Naive B cell (primary cell): Measurements from ENCODE around the gene FRRS1. TPM values are rescaled to one million over a fixed set of nuclear protein-coding genes. Genes with fewer than 3 reads are reported as not detected.

ENCODE experiments used
- ATAC-seq, 2 donors: fragments of 150-1000 bp; cut with Tn5 transposase; 2 replicates each; pipeline ENCODE4 v1.10.0; 2021; ENCODE audit warnings: low read depth in 2 of 2, mild to moderate bottlenecking in 2 of 2, moderate library complexity in 2 of 2
- DNase-seq: peaks from one replicate; pipeline ENCODE4 v3.0.0; 2022
- H3K27ac Mint-ChIP-seq, 6 donors: one replicate each; pipeline ENCODE4 v1.8.0; 2020 to 2022; ENCODE audit warnings: mild to moderate bottlenecking in 6 of 6, mixed read lengths in 6 of 6, moderate library complexity in 5 of 6, inconsistent platforms in 2 of 6
- H3K27me3 Mint-ChIP-seq, 3 donors: one replicate each; pipeline ENCODE4 v1.8.0; 2021 to 2022; ENCODE audit warnings: mixed read lengths in 3 of 3, mild to moderate bottlenecking in 1 of 3
- H3K36me3 Mint-ChIP-seq, 2 donors: one replicate each; pipeline ENCODE4 v1.8.0; 2020 to 2022; ENCODE audit warnings: mixed read lengths in 2 of 2, inconsistent platforms in 1 of 2, mild to moderate bottlenecking in 1 of 2
- H3K4me1 Mint-ChIP-seq, 3 donors: one replicate each; pipeline ENCODE4 v1.8.0; 2020 to 2022; ENCODE audit warnings: mixed read lengths in 3 of 3, inconsistent platforms in 1 of 3, mild to moderate bottlenecking in 1 of 3, moderate library complexity in 1 of 3
- H3K4me3 Mint-ChIP-seq, 8 donors: one replicate each; pipeline ENCODE4 v1.8.0; 2020 to 2022; ENCODE audit warnings: mild to moderate bottlenecking in 8 of 8, mixed read lengths in 8 of 8, moderate library complexity in 8 of 8, inconsistent platforms in 2 of 8
- H3K9me3 Mint-ChIP-seq, 7 donors: one replicate each; pipeline ENCODE4 v1.8.0; 2020 to 2022; ENCODE audit warnings: mixed read lengths in 7 of 7, mild to moderate bottlenecking in 5 of 7, inconsistent platforms in 2 of 7, moderate library complexity in 1 of 7
- polyA plus RNA-seq, 6 donors: library from polyadenylated mRNA; unstranded; fragments of 300-500 nt; fragmentation: Illumina TruSeq; gene quantifications; one replicate each; pipeline ENCODE4 v1.2.3, GENCODE V29; 2021; ENCODE audit warnings: low read depth in 6 of 6

FRRS1 gene
- polyA plus RNA-seq, 6 donors from 2014 or later: 0.11 to 1.5 (median 0.13) TPM; not detected in 3

GRCh38 chr1:99784143-99784542 is 17.7 kb upstream of the FRRS1 start:
- Mint-ChIP-seq H3K4me1 (peaks cover 22 to 38% (median 33%) of the 10 kb centered on the region in 3 donors), H3K4me3 (no peak overlapping the region), H3K36me3 (no peaks in the 10 kb centered on the region), H3K27ac (peak overlapping the region in 2 of 6 donors; percentile 54 to 64), H3K27me3 (peaks cover 37 to 46% (median 43%) of the 10 kb centered on the region in 3 donors), H3K9me3 (peaks cover 0 to 2% (median 0%) of the 10 kb centered on the region in 7 donors)
- no peak for DNase-seq
- ATAC-seq: no peak

- no peak overlapping the region for H3K27ac Mint-ChIP-seq
- no peaks in the 10 kb centered on the region for H3K36me3 Mint-ChIP-seq
- H3K4me1 Mint-ChIP-seq: peaks cover 22 to 38% (median 33%) of the 10 kb centered on the region in 3 donors
- ATAC-seq (no peak), DNase-seq (no peak)
- peaks cover 30 to 38% (median 34%) of the 10 kb centered on the region in 3 donors for H3K27me3 Mint-ChIP-seq
- no peak overlapping the region for H3K4me3 Mint-ChIP-seq
- H3K9me3 Mint-ChIP-seq: peaks cover 0 to 2% (median 0%) of the 10 kb centered on the region in 7 donors
Measured at GRCh38 chr1:99782920-99783319, 16.5 kb upstream of the FRRS1 start.

GRCh38 chr1:99782397-99782796 is 16.0 kb upstream of the FRRS1 start:
- Mint-ChIP-seq H3K4me1 (peaks cover 18 to 38% (median 28%) of the 10 kb centered on the region in 3 donors), H3K36me3 (no peaks in the 10 kb centered on the region), H3K9me3 (peaks cover 0 to 2% (median 0%) of the 10 kb centered on the region in 7 donors), H3K4me3 (no peak overlapping the region), H3K27ac (peak overlapping the region in 1 of 6 donors; percentile 15), H3K27me3 (peaks cover 30 to 38% (median 34%) of the 10 kb centered on the region in 3 donors)
- ATAC-seq (peak; percentile 45 to 63), DNase-seq (no peak)

GRCh38 chr1:99781798-99782197 is 15.4 kb upstream of the FRRS1 start:
- peaks cover 30 to 38% (median 34%) of the 10 kb centered on the region in 3 donors for H3K27me3 Mint-ChIP-seq
- no peak for ATAC-seq
- H3K36me3 Mint-ChIP-seq: no peaks in the 10 kb centered on the region
- no peak overlapping the region for H3K27ac Mint-ChIP-seq
- peaks cover 13 to 33% (median 22%) of the 10 kb centered on the region in 3 donors for H3K4me1 Mint-ChIP-seq
- H3K4me3 Mint-ChIP-seq: no peak overlapping the region
- peaks cover 0 to 2% (median 0%) of the 10 kb centered on the region in 7 donors for H3K9me3 Mint-ChIP-seq
- no peak for DNase-seq

GRCh38 chr1:99777752-99778151 is 11.3 kb upstream of the FRRS1 start:
- no peak overlapping the region for H3K27ac Mint-ChIP-seq

GRCh38 chr1:99776120-99776519 is 9.7 kb upstream of the FRRS1 start:
- no peaks in the 10 kb centered on the region for H3K36me3 Mint-ChIP-seq

More at GRCh38 chr1:99777752-99778151, 11.3 kb upstream of the FRRS1 start:
- H3K36me3 Mint-ChIP-seq: no peaks in the 10 kb centered on the region
- peaks cover 30 to 36% (median 33%) of the 10 kb centered on the region in 3 donors for H3K27me3 Mint-ChIP-seq
- peaks cover 6 to 12% (median 8%) of the 10 kb centered on the region in 3 donors for H3K4me1 Mint-ChIP-seq
- no peak overlapping the region for H3K4me3 Mint-ChIP-seq
- no peaks in the 10 kb centered on the region for H3K9me3 Mint-ChIP-seq
- ATAC-seq (no peak), DNase-seq (no peak)

GRCh38 chr1:99772809-99773208 is 6.4 kb upstream of the FRRS1 start:
- H3K27me3 Mint-ChIP-seq: peaks cover 0 to 23% (median 16%) of the 10 kb centered on the region in 3 donors

More at GRCh38 chr1:99776120-99776519, 9.7 kb upstream of the FRRS1 start:
- no peak overlapping the region for H3K27ac Mint-ChIP-seq
- no peak overlapping the region for H3K4me3 Mint-ChIP-seq
- peak in 1 of 2 donors; percentile 25 for ATAC-seq
- H3K9me3 Mint-ChIP-seq: no peaks in the 10 kb centered on the region
- peaks cover 17 to 20% (median 19%) of the 10 kb centered on the region in 3 donors for H3K27me3 Mint-ChIP-seq
- no peak for DNase-seq
- H3K4me1 Mint-ChIP-seq: peaks cover 2 to 4% (median 3%) of the 10 kb centered on the region in 3 donors

GRCh38 chr1:99771513-99771918 is 5.1 kb upstream of the FRRS1 start:
- Mint-ChIP-seq H3K36me3 (no peaks in the 10 kb centered on the region), H3K27ac (no peak overlapping the region), H3K4me1 (peaks cover 4 to 7% (median 4%) of the 10 kb centered on the region in 3 donors), H3K27me3 (peaks cover 0 to 23% (median 13%) of the 10 kb centered on the region in 3 donors), H3K4me3 (no peak overlapping the region), H3K9me3 (no peaks in the 10 kb centered on the region)
- no peak for DNase-seq
- no peak for ATAC-seq

More at GRCh38 chr1:99772809-99773208, 6.4 kb upstream of the FRRS1 start:
- no peak overlapping the region for H3K27ac Mint-ChIP-seq
- no peaks in the 10 kb centered on the region for H3K9me3 Mint-ChIP-seq
- no peaks in the 10 kb centered on the region for H3K36me3 Mint-ChIP-seq
- no peak overlapping the region for H3K4me3 Mint-ChIP-seq
- ATAC-seq (no peak), DNase-seq (no peak)
- H3K4me1 Mint-ChIP-seq: peaks cover 3 to 4% (median 4%) of the 10 kb centered on the region in 3 donors

GRCh38 chr1:99768524-99769245 is 2.2 kb upstream of the FRRS1 start:
- H3K27ac Mint-ChIP-seq: peak overlapping the region in 1 of 6 donors; percentile 22
- peaks cover 0 to 23% (median 13%) of the 10 kb centered on the region in 3 donors for H3K27me3 Mint-ChIP-seq
- H3K36me3 Mint-ChIP-seq: no peaks in the 10 kb centered on the region
- no peaks in the 10 kb centered on the region for H3K9me3 Mint-ChIP-seq
- DNase-seq: no peak
- no peak for ATAC-seq
- H3K4me3 Mint-ChIP-seq: peak overlapping the region in 2 of 8 donors; percentile 1 to 70
- H3K4me1 Mint-ChIP-seq: peaks cover 0 to 10% (median 7%) of the 10 kb centered on the region in 3 donors

GRCh38 chr1:99768104-99768503 is 1.7 kb upstream of the FRRS1 start:
- Mint-ChIP-seq H3K27me3 (peaks cover 0 to 23% (median 13%) of the 10 kb centered on the region in 3 donors), H3K4me1 (peaks cover 0 to 10% (median 7%) of the 10 kb centered on the region in 3 donors)

GRCh38 chr1:99764909-99765308 is 1.5 kb downstream of the FRRS1 start:
- Mint-ChIP-seq H3K4me1 (peaks cover 0 to 10% (median 4%) of the 10 kb centered on the region in 3 donors), H3K9me3 (no peaks in the 10 kb centered on the region), H3K4me3 (peak overlapping the region in 5 of 8 donors; percentile 8 to 78 (median 17)), H3K27me3 (peaks cover 0 to 13% (median 12%) of the 10 kb centered on the region in 3 donors), H3K36me3 (no peaks in the 10 kb centered on the region), H3K27ac (peak overlapping the region in 1 of 6 donors; percentile 54)
- ATAC-seq (no peak), DNase-seq (no peak)

More at GRCh38 chr1:99768104-99768503, 1.7 kb upstream of the FRRS1 start:
- no peak for DNase-seq
- Mint-ChIP-seq H3K4me3 (peak overlapping the region in 1 of 8 donors; percentile 70), H3K9me3 (no peaks in the 10 kb centered on the region), H3K27ac (no peak overlapping the region), H3K36me3 (no peaks in the 10 kb centered on the region)
- no peak for ATAC-seq

GRCh38 chr1:99764439-99764838 is 2.0 kb downstream of the FRRS1 start:
- Mint-ChIP-seq H3K4me3 (no peak overlapping the region), H3K4me1 (peaks cover 0 to 11% (median 5%) of the 10 kb centered on the region in 3 donors), H3K36me3 (peaks cover 0 to under 1% of the 10 kb centered on the region in 2 donors), H3K27me3 (peaks cover 0 to 10% (median 9%) of the 10 kb centered on the region in 3 donors), H3K9me3 (peaks cover 0 to 4% (median 3%) of the 10 kb centered on the region in 7 donors), H3K27ac (no peak overlapping the region)
- no peak for DNase-seq
- ATAC-seq: no peak

- Mint-ChIP-seq H3K9me3 (peaks cover 3 to 9% (median 7%) of the 10 kb centered on the region in 7 donors), H3K4me3 (peak overlapping the region in 2 of 8 donors; percentile 24 to 42), H3K27me3 (peaks cover 0 to 7% (median 4%) of the 10 kb centered on the region in 3 donors), H3K27ac (no peak overlapping the region), H3K36me3 (peaks cover 0 to 6% of the 10 kb centered on the region in 2 donors), H3K4me1 (peaks cover 0 to 16% (median 10%) of the 10 kb centered on the region in 3 donors)
- DNase-seq (no peak), ATAC-seq (no peak)
Measured at GRCh38 chr1:99763956-99764355, 2.5 kb downstream of the FRRS1 start.
